Parathyroid adenoma (tissue), 2 donors: ENCODE results near the gene MOB3C.

Source experiments
- H2AFZ ChIP-seq: fragments of 300-600 bp; sonication (generic); one replicate; pipeline ENCODE4 v1.7.0; 2017; ENCODE audit warnings: antibody characterized with exemption, mild to moderate bottlenecking
- H3K27ac ChIP-seq: fragments of 300-600 bp; sonication (generic); one replicate; pipeline ENCODE4 v1.7.0; 2017
- H3K27me3 ChIP-seq: fragments of 300-600 bp; sonication (generic); one replicate; pipeline ENCODE4 v1.7.0; 2017; ENCODE audit warnings: low read length; ENCODE audit not compliant: control insufficient read depth, insufficient read depth
- H3K36me3 ChIP-seq: fragments of 300-600 bp; sonication (generic); one replicate; pipeline ENCODE4 v1.7.0; 2017; ENCODE audit warnings: low read length; ENCODE audit not compliant: control insufficient read depth, insufficient read depth
- H3K4me1 ChIP-seq: fragments of 300-600 bp; sonication (generic); one replicate; pipeline ENCODE4 v1.7.0; 2017; ENCODE audit warnings: control low read depth
- H3K4me2 ChIP-seq: fragments of 300-600 bp; sonication (generic); one replicate; pipeline ENCODE4 v1.7.0; 2017; ENCODE audit warnings: low read length
- H3K4me3 ChIP-seq: fragments of 300-600 bp; sonication (generic); one replicate; pipeline ENCODE4 v1.7.0; 2017; ENCODE audit warnings: low read depth, low read length
- H3K79me2 ChIP-seq: fragments of 300-600 bp; sonication (generic); one replicate; pipeline ENCODE4 v1.7.0; 2017; ENCODE audit warnings: control low read depth
- H3K9ac ChIP-seq: fragments of 300-600 bp; sonication (generic); one replicate; pipeline ENCODE4 v1.7.0; 2017; ENCODE audit warnings: mild to moderate bottlenecking
- H3K9me3 ChIP-seq: fragments of 300-600 bp; sonication (generic); one replicate; pipeline ENCODE4 v1.7.0; 2017; ENCODE audit warnings: low read length; ENCODE audit not compliant: control insufficient read depth
- CTCF ChIP-seq: fragments of 300-600 bp; sonication (generic); IDR thresholded peaks from one replicate; pipeline ENCODE4 v1.7.0; 2017; ENCODE audit warnings: antibody characterized with exemption, mild to moderate bottlenecking
- donor health status: primary hyperparathyroidism.

Gene MOB3C

GRCh38 chr1:46582972-46583371, 33.6 kb downstream of the MOB3C start:
- TF ChIP-seq CTCF = no peak
- no peaks in the 10 kb centered on the region for H3K36me3 ChIP-seq
- H3K9ac ChIP-seq = no peak overlapping the region
- no peaks in the 10 kb centered on the region for H3K79me2 ChIP-seq
- no peak overlapping the region for H3K4me3 ChIP-seq
- no peaks in the 10 kb centered on the region for H3K27me3 ChIP-seq
- H3K4me2 ChIP-seq = no peak overlapping the region
- H2AFZ ChIP-seq = no peak overlapping the region
- H3K9me3 ChIP-seq = no peaks in the 10 kb centered on the region
- H3K27ac ChIP-seq = no peak overlapping the region
- no peaks in the 10 kb centered on the region for H3K4me1 ChIP-seq

DNA sequence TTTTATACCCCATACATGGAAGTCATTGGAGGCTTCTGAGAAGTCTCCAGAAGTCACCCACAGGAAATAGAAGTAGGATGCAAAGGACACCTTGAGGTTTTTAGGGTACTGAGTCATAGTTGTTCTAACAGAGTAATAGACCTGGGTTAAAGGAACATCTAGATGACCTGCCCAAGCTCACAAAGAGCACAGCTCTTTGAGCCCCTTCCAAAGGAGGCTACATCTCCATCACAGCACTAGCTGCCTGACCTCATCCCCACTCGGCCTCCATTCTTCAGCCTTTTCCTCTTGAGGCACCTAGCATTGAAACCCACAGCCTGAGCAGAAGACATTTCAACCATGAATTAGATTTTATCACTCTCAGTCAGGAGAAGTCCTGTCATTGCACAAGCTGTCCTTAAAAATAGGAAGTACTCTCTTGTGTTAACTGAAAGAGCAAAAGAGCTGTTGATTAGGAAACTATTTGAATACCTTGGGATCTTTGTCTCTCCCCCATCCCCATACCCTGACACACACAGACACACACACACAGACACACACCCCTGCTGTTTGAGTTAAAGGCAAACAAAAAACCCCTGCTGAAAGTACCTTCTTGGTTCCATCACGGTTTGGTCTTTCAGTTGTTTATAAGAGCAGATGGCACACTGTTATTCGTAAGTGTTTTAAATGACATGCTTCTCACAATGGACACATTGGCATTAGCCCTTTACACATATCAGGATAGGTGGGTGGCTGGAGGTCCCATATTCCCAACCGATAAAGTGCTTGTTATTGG, 34.7 kb downstream of the MOB3C start:
- Histone ChIP-seq H3K4me1 (no peaks in the 10 kb centered on the region), H3K9me3 (no peaks in the 10 kb centered on the region), H3K9ac (no peak overlapping the region), H3K4me3 (no peak overlapping the region), H3K4me2 (no peak overlapping the region), H2AFZ (no peak overlapping the region), H3K79me2 (no peaks in the 10 kb centered on the region), H3K27me3 (no peaks in the 10 kb centered on the region), H3K27ac (no peak overlapping the region), H3K36me3 (no peaks in the 10 kb centered on the region)
- TF ChIP-seq CTCF = no peak

DNA sequence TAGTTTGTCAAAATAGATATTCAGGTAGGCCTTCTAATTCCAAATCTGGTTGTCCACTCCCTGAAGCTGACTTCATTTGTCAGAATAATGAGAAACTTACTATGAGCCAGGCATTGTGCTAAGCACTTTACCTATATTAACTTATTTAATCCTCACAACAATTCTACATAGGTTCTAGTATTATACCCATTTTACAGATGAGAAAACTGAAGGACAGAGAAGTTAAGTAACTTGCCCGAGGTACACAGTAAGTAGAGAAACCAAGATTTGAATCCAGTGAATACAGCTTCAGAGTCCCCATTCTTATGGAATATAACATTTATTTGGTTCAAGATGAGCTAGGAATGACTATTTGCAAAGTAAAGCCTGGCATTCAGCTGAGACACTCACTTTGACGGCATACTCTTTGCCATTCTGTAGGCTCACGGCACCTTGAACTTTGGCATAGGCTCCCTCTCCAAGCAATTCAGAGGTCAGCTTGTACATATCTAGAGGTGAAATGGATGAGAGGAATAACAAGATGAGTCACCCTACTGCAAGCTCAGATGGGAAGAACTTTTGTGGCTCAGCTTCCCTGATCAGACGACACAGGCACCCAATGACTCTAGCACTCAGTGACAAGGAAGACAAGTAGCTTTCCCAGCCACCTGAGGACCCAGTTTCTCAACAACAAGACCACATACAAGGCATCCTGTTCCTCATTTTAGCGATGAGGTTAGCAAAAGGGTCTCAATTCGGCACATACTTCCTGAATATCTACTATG, 36.3 kb downstream of the MOB3C start:
- no peak overlapping the region for H3K27ac ChIP-seq
- no peaks in the 10 kb centered on the region for H3K79me2 ChIP-seq
- no peaks in the 10 kb centered on the region for H3K36me3 ChIP-seq
- H3K9me3 ChIP-seq = no peaks in the 10 kb centered on the region
- no peak overlapping the region for H2AFZ ChIP-seq
- H3K27me3 ChIP-seq = no peaks in the 10 kb centered on the region
- no peak for TF ChIP-seq CTCF
- H3K4me1 ChIP-seq = no peaks in the 10 kb centered on the region
- H3K4me2 ChIP-seq = no peak overlapping the region
- no peak overlapping the region for H3K9ac ChIP-seq
- H3K4me3 ChIP-seq = no peak overlapping the region

DNA sequence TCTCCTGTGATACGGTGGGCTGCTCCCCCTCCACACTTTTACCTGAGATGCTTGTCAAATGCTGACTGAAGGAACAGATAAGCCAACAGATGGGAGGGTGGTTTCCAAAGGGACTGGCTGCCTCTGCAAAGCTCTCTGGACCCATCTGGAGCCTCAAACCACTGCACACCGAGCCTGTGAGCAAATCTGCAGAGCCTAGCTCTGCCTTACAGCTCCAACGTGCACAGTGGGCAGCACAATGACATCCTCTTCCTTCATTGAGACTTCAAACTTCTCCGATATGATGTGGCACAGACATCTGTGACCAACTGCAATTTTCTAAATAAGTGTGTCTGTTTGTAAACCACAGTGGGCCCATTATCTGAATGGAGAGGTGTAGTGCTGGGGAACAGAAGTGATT, 38.9 kb downstream of the MOB3C start:
- no peak overlapping the region for H3K4me3 ChIP-seq
- no peaks in the 10 kb centered on the region for H3K27me3 ChIP-seq
- no peak overlapping the region for H3K9ac ChIP-seq
- no peaks in the 10 kb centered on the region for H3K4me1 ChIP-seq
- TF ChIP-seq CTCF = no peak
- H2AFZ ChIP-seq = no peak overlapping the region
- no peaks in the 10 kb centered on the region for H3K36me3 ChIP-seq
- H3K9me3 ChIP-seq = no peaks in the 10 kb centered on the region
- no peak overlapping the region for H3K4me2 ChIP-seq
- H3K27ac ChIP-seq = no peak overlapping the region
- no peaks in the 10 kb centered on the region for H3K79me2 ChIP-seq
